GM19035 (cell line): ENCODE data around the gene OR4E1.
"Not testable (repeated sequence)": the region's sequence is repeated elsewhere in the genome, so short reads cannot be mapped to it uniquely, and the experiment has no call there.

ENCODE experiments used
- ATAC-seq: cut with Tn5 transposase; IDR thresholded peaks from one replicate; pipeline ENCODE4 v1.9.1; 2021; ENCODE audit not compliant: unreplicated experiment

Gene OR4E1

DNA sequence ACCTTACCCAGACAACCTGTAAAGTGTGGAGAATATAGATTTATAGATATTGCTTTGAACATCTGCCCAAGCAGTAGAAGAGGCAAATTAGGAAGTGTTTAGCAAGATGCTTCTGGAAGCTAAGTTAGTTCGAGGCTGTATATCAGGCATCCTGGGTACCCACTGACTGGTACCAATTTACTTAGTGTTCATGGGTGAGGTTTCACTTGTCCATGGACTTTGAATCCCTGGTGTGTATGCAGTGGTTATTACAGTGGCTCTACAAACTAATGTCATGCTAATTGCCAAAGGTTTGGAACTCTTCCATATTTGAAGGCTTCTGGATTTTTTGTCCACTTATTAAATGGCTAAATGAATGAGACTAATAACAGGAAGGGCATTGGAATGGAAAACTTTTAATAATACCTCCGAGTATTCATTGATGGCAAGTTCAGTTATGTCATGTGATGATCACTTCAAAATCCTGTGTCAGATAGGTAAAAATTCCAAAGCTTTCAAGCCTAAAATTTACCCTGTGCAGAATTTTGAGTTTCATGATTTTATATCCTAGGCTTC is 20.2 kb downstream of the OR4E1 start, which contains the start of gene OR4E2:
TSS of gene OR4E2 (plus strand) at position 505 of the 555 bp plus-strand sequence. CDS start 11,248 bp downstream, outside the sequence.
- no peak for ATAC-seq

DNA sequence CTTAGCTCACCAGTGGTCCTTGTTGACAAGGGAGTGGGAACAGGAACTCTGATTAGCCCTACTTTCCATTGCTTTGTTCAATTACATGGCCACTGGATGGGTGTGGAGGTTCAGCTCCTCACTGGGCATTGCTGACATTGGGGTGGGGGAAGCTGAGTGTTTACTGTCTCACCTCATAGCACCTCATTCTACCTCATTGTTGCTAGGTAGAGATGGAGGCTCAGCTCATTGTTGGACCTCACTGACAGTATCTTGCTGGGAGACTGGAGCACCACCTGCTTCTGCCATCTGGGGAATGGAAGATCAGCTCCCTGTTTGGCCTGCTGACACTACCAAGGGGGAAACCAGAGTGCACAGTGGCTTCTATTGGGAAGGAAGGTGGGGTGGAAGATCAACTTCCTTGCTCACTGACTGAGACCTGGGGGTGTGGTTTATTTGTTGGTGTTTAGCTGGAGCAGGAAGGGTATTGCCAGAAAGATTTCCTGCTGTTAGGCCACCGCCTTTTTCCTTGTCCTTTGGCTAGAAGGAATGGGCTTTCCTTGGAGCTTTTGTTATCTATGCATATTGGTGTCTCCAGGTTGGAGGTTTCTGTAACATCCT is 21.3 kb downstream of the OR4E1 start:
- no peak for ATAC-seq

DNA sequence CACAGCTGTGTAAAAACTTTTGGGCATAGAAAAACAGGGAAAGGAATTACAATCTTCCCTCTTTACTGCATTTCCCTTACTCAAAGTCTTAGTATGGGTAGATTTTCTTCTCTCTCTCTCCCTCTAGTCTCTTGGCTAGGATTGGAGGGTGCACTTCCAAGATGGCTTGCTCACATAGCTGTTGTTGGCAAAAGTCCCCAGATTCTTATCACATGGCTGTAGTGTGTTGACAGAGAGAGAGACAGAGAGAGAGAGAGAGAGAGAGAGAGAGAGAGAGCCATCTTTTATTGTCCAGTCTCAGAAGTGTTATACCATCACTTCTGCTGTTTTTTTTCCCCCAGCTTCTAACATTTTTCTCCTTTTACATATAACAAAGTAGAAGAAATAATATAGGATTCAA is 26.2 kb downstream of the OR4E1 start:
- ATAC-seq, result no peak

DNA sequence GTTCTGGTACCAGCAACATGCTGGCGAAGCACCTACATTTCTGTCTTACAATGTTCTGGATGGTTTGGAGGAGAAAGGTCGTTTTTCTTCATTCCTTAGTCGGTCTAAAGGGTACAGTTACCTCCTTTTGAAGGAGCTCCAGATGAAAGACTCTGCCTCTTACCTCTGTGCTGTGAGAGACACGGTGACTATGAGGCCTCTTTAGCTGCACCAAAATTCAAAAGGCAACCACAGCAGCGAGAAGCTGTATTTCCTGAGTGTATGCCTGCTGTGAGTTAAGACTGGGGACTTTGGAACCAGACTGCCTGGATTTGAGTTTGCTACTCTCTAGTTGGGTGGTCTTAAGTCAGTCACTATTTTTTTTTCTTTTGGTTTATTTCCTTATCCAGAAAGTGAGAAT is 30.2 kb downstream of the OR4E1 start:
- no peak for ATAC-seq

DNA sequence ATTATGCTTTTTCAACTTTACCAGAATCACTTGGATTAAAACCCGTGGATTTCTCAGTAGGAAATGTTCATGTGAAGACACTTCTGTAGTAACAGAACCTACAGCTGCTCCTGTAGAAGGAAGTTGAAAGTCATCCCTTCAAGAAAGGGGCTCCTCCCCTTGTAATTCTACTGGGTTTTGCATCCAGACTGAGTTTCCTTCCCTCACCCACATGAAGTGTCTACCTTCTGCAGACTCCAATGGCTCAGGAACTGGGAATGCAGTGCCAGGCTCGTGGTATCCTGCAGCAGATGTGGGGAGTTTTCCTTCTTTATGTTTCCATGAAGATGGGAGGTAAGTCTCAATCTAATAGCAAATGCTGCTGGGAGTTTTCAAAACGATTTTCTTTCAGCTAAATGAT is 30.9 kb downstream of the OR4E1 start:
- ATAC-seq, result no peak

DNA sequence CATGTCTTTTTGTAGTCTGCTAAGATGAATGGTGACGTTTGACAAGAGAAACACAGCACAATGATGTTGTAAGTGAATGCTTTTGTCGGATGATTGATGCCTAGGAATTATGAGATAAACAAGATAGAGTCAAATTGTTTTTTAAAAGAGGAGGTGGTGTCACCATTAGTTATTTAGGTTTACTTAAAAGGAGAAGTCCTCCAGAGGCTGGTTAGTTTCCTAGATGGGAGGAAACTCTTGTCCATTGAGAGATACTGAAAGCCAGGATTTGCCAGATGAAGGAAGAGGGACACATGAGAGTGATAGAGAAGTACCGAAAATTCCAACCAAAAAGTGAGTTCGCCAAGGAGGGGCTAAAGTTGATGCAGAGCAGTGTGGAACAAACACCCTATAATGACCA is 38.8 kb downstream of the OR4E1 start, which contains the start of gene OR10G2:
TSS of gene OR10G2 (minus strand) at position 101 of the 400 bp plus-strand sequence. CDS start at position 3, 98 bp downstream.
- ATAC-seq, result no peak

DNA sequence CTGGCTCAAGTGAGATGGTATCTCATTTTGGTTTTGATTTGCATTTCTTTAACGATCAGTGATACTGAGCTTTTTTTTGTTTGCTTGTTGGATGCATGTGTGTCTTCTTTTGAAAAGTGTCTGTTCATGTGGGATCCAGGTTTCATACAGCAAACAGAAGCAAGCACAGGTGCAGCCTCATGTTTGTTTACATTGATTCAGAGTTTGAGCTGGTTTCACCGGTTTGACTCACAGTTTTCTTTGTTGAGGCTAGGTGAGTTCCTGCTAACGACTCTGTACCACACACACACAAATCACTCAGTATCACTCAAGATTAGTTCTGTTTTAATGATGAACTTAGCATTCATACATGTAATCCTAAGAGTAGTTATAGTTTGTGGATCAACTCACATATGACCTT is 42.5 kb downstream of the OR4E1 start:
- no peak for ATAC-seq

DNA sequence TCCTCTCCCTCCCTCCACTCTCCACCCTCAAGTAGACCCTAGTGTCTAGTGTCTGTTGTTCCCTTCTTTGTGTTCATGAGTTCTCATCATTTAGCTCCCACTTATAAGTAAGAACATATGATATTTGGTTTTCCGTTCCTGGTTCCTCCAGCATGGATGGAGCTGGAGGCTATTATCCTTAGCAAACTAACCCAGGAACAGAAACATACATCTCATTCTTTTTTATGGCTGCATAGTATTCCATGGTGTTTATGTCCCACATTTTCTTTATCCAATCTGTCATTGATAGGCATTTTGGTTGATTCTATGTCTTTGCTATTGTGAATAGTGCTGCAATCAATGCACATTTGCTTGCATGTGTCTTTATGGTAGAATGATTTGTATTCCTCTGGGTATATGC is 43.1 kb downstream of the OR4E1 start:
- not testable (repeated sequence) for ATAC-seq

DNA sequence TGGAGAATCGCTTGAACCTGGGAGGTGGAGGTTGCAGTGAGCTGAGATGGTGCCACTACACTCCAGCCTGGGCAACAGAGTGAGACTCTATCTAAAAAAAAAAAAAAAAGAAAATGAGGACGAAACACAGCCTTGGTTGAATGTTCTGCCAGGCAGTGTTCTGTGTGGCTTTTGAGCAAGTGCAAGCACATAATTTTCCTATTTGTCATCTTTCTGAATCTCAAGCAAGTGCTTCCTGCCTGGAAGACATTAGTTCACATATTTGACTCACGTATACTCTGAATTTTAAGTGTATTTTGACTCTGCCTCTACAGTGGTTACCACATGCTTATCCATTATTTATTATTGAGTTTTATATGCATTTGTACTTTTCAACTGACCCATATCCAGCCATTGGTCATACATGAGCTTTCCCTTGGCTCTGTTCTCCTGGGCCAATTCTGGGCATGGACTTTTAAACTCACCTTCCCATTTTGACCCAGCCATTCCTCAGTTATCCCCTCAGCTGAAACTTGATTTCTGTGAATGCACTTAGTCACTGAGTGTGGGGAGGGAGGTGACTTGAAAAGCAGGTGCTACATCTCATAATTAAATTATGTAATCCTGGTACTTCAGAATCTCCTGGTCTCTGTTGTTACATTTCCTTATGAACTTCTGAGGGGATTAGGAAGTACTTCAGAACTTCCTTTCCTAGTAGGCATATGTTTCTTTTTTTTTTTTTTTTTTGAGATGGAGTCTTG is 47.0 kb downstream of the OR4E1 start:
- no peak for ATAC-seq
